ENCODE data around the gene UBA5. TPM values are rescaled to one million over a fixed set of nuclear protein-coding genes. Genes with fewer than 3 reads are reported as not detected.
A peak's percentile ranks its signal among the peaks of the same experiment; 100 is the strongest.
"Not testable (repeated sequence)": the region's sequence is repeated elsewhere in the genome, so short reads cannot be mapped to it uniquely, and the experiment has no call there.

The UBA5 gene
- total RNA-seq, 1 donor from 2014 or later: 30.3 TPM

DNA sequence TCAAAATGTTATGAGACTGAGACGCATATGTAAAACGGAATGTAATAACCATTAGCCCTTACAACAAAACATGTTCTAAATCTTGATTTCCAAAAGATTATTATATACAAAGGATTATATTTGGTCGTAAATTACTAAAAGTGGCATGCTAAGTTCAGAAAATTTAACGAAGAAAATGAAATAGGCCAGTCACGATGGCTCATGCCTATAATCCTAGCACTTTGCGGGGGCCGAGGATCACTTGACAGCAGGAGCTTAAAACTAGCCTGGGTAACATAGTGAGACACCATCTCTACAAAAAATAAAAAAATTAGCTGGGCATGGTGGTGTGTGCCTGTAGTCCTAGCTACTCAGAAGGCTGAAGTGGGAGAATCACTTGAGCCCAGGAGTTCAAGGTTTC, 29.5 kb upstream of the UBA5 start:
- no peak for DNase-seq (ENCODE audit: low read depth)
- no peak for FAIRE-seq
- peaks cover 1% of the 10 kb centered on the region for H3K36me3 ChIP-seq (ENCODE audit: control insufficient read depth, insufficient read depth, low read length)
- H3K4me3 ChIP-seq (ENCODE audit: low read depth, low read length): no peak overlapping the region
- H3K27me3 ChIP-seq (ENCODE audit: control insufficient read depth, insufficient read depth, low read length): no peaks in the 10 kb centered on the region
- TF ChIP-seq CTCF (IDR thresholded peaks at IDR 0.05; ENCODE audit: insufficient read depth, low read length, severe bottlenecking): no peak

DNA sequence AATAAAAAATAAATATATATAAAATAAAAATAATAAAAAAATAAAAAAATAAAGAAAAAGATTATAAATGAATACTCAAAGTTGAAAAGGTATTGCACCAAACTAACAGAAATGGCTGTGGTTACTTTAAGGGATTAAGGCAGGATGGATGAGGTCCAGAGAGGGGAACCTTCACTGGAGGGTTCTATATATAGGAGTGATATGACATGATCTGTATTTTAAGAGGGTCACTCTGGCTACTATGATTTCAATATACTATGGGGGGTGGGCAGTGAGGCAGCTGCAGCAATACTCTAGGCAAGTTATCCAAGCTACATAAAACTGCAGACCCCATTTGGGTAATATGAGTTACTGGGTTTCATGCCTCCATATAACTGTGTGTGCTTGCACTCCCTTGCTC, 25.1 kb upstream of the UBA5 start:
- DNase-seq (ENCODE audit: low read depth) (no peak), FAIRE-seq (no peak)
- TF ChIP-seq CTCF (IDR thresholded peaks at IDR 0.05; ENCODE audit: insufficient read depth, low read length, severe bottlenecking): no peak
- no peaks in the 10 kb centered on the region for H3K27me3 ChIP-seq (ENCODE audit: control insufficient read depth, insufficient read depth, low read length)
- no peaks in the 10 kb centered on the region for H3K36me3 ChIP-seq (ENCODE audit: control insufficient read depth, insufficient read depth, low read length)
- H3K4me3 ChIP-seq (ENCODE audit: low read depth, low read length): no peak overlapping the region

DNA sequence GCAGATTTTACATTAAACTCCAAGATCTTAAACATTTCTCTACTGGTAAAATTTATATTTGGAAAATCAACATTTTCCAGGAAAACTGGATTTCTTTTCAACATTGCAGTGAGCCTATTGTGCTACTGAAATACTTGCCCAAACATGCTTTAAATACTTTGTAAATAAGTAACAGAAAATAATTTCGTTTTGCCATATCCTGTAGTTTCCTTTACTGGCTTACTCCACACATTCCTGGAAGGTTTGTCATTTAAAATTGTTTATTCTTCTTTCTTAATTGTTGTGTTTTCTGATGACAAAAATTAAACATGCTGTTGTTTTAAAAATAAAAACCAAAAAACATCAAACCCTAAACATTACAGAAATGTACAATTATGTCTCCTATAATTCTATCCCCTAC, 22.5 kb upstream of the UBA5 start:
- no peak for TF ChIP-seq CTCF (IDR thresholded peaks at IDR 0.05; ENCODE audit: insufficient read depth, low read length, severe bottlenecking)
- FAIRE-seq (no peak), DNase-seq (ENCODE audit: low read depth) (peak; percentile 90)
- H3K27me3 ChIP-seq (ENCODE audit: control insufficient read depth, insufficient read depth, low read length): no peaks in the 10 kb centered on the region
- no peaks in the 10 kb centered on the region for H3K36me3 ChIP-seq (ENCODE audit: control insufficient read depth, insufficient read depth, low read length)
- H3K4me3 ChIP-seq (ENCODE audit: low read depth, low read length): no peak overlapping the region

DNA sequence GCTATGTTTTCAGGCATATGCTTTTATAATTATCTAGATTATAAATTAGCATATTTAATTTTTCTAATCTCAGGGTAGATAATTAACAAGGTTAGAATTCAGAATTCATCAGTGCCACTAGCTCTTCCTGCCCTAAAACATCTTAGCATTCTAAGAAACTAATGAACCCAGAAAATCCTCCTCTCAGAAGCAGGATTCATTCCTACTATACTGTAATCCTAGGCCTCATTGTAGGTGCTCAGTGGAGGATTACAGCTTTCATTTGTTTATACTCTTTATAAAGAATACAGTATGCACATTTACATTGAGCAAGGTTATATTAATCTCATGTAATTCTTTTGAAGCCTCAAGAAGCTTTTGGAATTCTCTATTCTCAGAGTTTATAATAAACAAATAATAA, 21.4 kb upstream of the UBA5 start:
- Histone ChIP-seq H3K4me3 (ENCODE audit: low read depth, low read length) (no peak overlapping the region), H3K27me3 (ENCODE audit: control insufficient read depth, insufficient read depth, low read length) (no peaks in the 10 kb centered on the region), H3K36me3 (ENCODE audit: control insufficient read depth, insufficient read depth, low read length) (no peaks in the 10 kb centered on the region)
- TF ChIP-seq CTCF (IDR thresholded peaks at IDR 0.05; ENCODE audit: insufficient read depth, low read length, severe bottlenecking): no peak
- DNase-seq (ENCODE audit: low read depth): no peak
- FAIRE-seq: no peak

GRCh38 chr3:132641427-132641826, 18.7 kb upstream of the UBA5 start:
- not testable (repeated sequence) for FAIRE-seq; H3K27me3 ChIP-seq (ENCODE audit: control insufficient read depth, insufficient read depth, low read length); H3K4me3 ChIP-seq (ENCODE audit: low read depth, low read length); DNase-seq (ENCODE audit: low read depth); H3K36me3 ChIP-seq (ENCODE audit: control insufficient read depth, insufficient read depth, low read length)

DNA sequence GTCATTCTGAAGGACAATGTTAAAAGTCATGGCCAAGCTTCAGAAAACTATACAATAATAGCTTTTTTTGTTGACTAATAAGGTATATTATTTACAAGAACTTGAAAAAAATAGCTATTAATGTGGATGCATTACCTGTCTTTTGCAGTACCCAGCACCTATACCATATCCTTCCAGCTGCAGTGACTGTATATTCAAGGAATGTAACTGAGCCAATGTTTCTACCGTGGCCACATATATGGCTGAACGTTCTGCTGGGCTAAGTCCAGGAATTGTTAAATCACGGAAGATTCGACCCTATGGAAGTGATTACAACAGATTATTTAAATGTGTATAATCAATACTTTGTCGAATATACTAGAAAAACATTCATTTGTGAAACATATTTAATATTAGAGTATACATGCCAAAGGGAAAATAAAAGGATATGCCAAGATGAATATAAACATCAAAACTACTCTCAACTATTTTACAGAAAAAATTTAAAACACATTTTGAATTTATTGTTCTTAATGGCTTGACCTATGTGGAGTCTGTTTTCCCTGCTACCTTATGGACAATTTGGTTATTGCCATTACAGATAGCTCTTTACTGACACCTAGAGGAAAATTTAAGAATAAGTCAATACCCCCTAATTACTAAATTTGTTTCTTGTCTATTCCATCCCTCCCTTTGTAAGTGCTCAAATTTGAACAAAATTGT, 18.1 kb upstream of the UBA5 start:
- peak; percentile 63 for DNase-seq (ENCODE audit: low read depth)
- FAIRE-seq: no peak
- H3K36me3 ChIP-seq (ENCODE audit: control insufficient read depth, insufficient read depth, low read length): no peaks in the 10 kb centered on the region
- H3K4me3 ChIP-seq (ENCODE audit: low read depth, low read length): no peak overlapping the region
- peak; percentile 48 for TF ChIP-seq CTCF (IDR thresholded peaks at IDR 0.05; ENCODE audit: insufficient read depth, low read length, severe bottlenecking)
- no peaks in the 10 kb centered on the region for H3K27me3 ChIP-seq (ENCODE audit: control insufficient read depth, insufficient read depth, low read length)

All from bronchial epithelial cell (primary cell).